ENCODE data around the gene CYYR1.
"Not testable (repeated sequence)": the region's sequence is repeated elsewhere in the genome, so short reads cannot be mapped to it uniquely, and the experiment has no call there.

The CYYR1 gene

GRCh38 chr21:26487981-26488480, 85.1 kb downstream of the CYYR1 start:
- no peak for DNase-seq

GRCh38 chr21:26473471-26473870, 99.6 kb downstream of the CYYR1 start:
- DNase-seq, result no peak

- DNase-seq, result no peak
Observed at GRCh38 chr21:26471099-26471471, 102.0 kb downstream of the CYYR1 start.

- no peak for DNase-seq
Observed at GRCh38 chr21:26470351-26471098, 102.6 kb downstream of the CYYR1 start.

- DNase-seq, result no peak
Observed at GRCh38 chr21:26469789-26470188, 103.3 kb downstream of the CYYR1 start.

- no peak for DNase-seq
Observed at GRCh38 chr21:26465916-26466315, 107.2 kb downstream of the CYYR1 start.

- no peak for DNase-seq
Observed at GRCh38 chr21:26461500-26461899, 111.6 kb downstream of the CYYR1 start.

GRCh38 chr21:26460621-26461020, 112.5 kb downstream of the CYYR1 start:
- no peak for DNase-seq

- not testable (repeated sequence) for DNase-seq
Observed at GRCh38 chr21:26458854-26459253, 114.2 kb downstream of the CYYR1 start.

GRCh38 chr21:26457817-26458216, 115.3 kb downstream of the CYYR1 start:
- DNase-seq, result no peak

GRCh38 chr21:26453267-26453666, 119.8 kb downstream of the CYYR1 start:
- DNase-seq, result no peak

GRCh38 chr21:26451081-26451740, 121.9 kb downstream of the CYYR1 start:
- DNase-seq, result no peak

- no peak for DNase-seq
Observed at GRCh38 chr21:26449161-26449560, 123.9 kb downstream of the CYYR1 start.

GRCh38 chr21:26448751-26449150, 124.3 kb downstream of the CYYR1 start:
- no peak for DNase-seq

GRCh38 chr21:26447932-26448475, 125.1 kb downstream of the CYYR1 start:
- DNase-seq, result no peak

- DNase-seq, result no peak
Observed at GRCh38 chr21:26445440-26445839, 127.6 kb downstream of the CYYR1 start.

GRCh38 chr21:26444646-26445045, 128.4 kb downstream of the CYYR1 start:
- DNase-seq, result no peak

- no peak for DNase-seq
Observed at GRCh38 chr21:26443867-26444266, 129.2 kb downstream of the CYYR1 start.

- no peak for DNase-seq
Observed at GRCh38 chr21:26443291-26443690, 129.8 kb downstream of the CYYR1 start.

- no peak for DNase-seq
Observed at GRCh38 chr21:26441149-26441548, 131.9 kb downstream of the CYYR1 start.

GRCh38 chr21:26438976-26439375, 134.1 kb downstream of the CYYR1 start:
- DNase-seq, result no peak

- no peak for DNase-seq
Observed at GRCh38 chr21:26437326-26438009, 135.6 kb downstream of the CYYR1 start.

- DNase-seq, result no peak
Observed at GRCh38 chr21:26433386-26433785, 139.7 kb downstream of the CYYR1 start.

- no peak for DNase-seq
Observed at GRCh38 chr21:26432410-26432809, 140.7 kb downstream of the CYYR1 start.
